Measurements from ENCODE around the gene RHBDF1.
"Not testable (repeated sequence)": the region's sequence is repeated elsewhere in the genome, so short reads cannot be mapped to it uniquely, and the experiment has no call there.

RHBDF1 gene

GRCh38 chr16:35678-36305 is 36.6 kb downstream of the RHBDF1 start:
- no peak for DNase-seq (ENCODE audit: low spot score)

DNA sequence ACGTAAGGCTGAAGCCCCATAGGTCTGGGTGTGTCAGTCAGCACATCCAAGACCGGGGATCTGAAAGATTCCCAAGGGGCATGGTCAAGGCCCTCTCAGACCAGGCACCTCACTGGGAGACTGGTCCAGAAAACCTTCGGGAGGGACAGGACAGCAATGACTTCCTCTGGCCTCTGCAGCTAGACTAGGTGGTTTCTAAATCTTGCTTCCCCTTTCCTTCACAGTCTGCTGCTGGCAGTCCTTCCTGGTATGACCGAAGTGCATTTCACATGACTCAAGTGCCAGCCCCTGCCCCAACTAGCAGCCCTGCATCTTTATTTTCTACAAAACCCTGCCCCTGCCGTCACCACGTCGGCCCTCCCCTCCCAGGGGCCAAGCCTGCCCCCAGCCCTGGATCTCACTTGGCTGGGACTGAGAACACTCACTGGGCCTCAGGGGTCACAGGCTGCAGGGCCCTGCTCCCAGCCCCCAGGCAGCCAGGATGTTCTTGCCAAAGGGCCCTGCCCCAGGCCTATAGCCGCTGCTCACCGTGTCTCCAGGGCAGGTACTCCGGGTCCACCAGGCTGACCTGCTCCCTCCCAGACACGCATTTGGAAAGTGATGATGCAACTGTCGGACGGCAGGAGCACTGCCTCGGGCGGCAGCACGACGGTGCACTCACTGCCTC is 37.3 kb downstream of the RHBDF1 start:
- DNase-seq (ENCODE audit: low spot score), result no peak

DNA sequence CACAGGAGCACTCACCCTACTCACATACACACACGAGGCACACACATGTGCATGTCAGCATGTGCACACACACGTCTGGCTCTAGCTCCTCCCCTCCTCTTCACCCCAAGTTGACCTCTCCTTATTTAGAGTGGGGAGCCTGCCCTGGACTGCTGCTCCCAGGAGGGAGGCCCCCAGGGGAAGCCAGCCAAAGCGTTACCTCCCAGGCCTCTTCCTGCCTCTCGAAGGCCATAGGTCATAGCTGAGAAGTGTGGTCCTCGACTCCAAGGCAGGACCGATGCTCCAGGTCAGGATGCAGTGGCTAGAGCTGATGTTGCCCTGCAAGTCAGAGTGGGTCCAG is 37.8 kb downstream of the RHBDF1 start:
- DNase-seq (ENCODE audit: low spot score), result no peak

DNA sequence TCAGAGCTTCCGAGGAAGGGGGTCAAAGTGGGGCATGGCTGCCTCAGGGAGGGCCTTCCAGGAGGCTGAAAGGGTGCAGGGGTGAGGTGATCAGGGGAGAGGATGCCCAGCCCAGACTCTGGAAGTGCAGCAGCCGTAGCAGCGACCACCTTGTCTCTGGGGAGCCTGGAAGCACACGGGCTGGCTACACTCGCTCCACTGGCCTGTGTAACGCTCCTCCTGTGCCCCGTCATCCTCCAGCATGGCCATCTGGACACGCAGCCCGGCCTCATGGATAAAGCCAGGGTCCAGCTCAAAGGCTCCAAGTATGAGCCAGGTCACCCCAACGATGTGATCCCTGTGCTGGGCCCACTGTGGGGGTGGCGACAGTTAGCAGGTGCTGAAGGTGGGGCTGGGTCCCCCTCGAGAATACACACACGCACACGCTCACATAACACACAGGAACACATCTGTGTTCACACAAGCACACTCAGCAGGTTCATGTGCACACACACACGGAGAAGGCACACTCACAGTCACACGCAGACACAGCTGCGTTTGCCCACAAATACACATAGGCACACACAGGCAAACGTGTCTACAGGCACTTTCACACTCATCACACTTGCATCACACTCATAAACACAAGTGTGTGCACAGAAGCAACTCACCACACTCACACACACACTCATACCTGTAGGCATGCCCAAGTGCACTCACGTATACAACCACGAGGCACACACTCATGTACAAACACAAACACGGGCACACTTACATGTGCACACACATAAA is 38.4 kb downstream of the RHBDF1 start:
- no peak for DNase-seq (ENCODE audit: low spot score)

DNA sequence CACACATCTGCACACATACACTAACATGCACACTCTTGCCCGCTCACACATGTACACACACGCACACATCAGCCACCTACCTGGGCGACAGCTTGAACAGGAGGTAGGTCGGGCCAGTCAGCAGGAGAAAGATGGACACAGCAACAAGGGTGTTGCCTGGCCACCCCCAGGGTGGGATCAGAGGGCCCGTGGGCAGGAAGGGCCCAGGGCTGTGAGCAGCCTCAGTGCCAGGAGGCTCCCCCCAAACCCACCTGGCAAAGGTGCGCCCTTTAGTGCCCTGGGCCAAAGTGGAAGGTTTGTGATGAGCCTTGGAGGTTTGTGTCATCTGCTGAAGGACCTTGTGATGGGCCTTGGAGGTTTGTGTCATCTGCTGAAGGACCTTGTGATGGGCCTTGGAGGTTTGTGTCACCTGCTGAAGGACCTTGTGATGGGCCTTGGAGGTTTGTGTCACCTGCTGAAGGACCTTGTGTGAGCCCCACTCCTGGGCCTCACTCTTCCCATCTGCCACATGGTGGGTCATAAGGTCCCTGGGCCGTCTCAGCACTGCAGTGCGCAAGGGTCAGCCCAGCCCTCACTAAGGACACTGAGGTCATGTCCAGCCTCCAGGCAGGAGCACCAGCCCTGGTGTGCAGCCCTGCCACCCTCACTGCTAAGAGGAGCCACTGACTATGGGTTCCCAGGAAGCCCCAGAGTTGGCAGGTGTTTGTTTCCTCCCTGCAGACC is 39.1 kb downstream of the RHBDF1 start:
- not testable (repeated sequence) for DNase-seq (ENCODE audit: low spot score)

- DNase-seq (ENCODE audit: low spot score), result not testable (repeated sequence)
Measured at GRCh38 chr16:30627-31026, 41.8 kb downstream of the RHBDF1 start.

DNA sequence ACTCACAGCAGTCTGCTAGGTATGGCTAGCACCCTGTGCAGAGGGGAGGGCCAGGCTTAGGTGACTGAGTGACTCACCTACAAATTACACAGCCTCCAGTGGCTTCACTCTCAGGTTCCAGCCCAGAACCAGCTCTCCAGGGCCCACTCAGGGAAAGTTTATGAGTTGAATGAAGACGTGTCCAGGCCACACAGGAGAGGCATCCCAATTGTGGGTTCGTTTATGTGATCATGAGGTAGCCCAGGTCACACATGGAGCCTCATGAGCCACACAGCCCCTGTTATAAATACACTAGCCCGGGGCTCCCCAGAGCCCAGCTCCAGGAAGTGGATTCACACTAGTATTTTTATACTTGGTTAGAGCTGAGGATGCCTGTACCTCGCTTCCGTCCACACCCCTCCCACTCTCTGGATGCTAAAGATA is 46.5 kb downstream of the RHBDF1 start:
- DNase-seq (ENCODE audit: low spot score), result not testable (repeated sequence)

GRCh38 chr16:24151-24550 is 48.3 kb downstream of the RHBDF1 start:
- not testable (repeated sequence) for DNase-seq (ENCODE audit: low spot score)

DNA sequence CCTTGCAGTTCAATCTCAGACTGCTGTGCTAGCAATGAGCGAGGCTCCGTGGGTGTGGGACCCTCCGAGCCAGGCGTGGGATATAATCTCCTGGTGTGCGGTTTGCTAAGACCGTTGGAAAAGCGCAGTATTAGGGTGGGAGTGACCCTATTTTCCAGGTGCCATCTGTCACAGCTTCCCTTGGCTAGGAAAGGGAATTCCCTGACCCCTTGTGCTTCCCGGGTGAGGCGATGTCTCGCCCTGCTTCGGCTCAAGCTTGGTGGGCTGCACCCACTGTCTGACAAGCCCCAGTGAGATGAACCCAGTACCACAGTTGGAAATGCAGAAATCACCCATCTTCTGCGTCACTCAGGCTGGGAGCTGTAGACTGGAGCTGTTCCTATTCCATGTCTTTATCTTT is 51.5 kb downstream of the RHBDF1 start:
- DNase-seq (ENCODE audit: low spot score), result not testable (repeated sequence)

GRCh38 chr16:17062-17765 is 55.2 kb downstream of the RHBDF1 start:
- not testable (repeated sequence) for DNase-seq (ENCODE audit: low spot score)

GRCh38 chr16:10772-11171 is 61.7 kb downstream of the RHBDF1 start:
- DNase-seq (ENCODE audit: low spot score), result not testable (repeated sequence)

DNA sequence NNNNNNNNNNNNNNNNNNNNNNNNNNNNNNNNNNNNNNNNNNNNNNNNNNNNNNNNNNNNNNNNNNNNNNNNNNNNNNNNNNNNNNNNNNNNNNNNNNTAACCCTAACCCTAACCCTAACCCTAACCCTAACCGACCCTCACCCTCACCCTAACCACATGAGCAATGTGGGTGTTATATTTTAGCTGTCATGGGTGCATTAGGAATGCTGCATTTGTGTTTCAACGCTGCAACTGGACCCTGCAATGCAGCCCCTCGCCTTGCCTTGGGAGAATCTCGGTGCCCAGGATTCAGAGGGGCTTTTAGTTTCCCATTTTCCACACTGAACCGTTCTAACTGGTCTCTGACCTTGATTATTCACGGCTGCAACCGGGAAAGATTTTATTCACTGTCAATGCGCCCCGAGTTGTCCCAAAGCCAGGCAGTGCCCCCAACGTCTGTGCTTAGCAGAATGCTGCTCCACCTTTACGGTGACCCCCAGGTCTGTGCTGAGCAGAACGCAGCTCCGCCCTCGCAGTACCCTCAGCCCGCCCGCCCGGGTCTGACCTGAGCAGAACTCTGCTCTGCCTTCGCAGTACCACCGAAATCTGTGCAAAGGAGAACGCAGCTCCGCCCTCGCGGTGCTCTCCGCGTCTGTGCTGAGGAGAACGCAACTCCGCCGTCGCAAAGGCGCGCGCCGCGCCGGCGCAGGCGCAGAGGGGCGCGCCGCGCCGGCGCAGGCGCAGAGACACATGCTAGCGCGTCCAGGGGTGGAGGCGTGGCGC is 62.3 kb downstream of the RHBDF1 start:
- no peak for DNase-seq (ENCODE audit: low spot score)

All from COLO829 (cell line).